HG03558 (cell line): Measurements from ENCODE around the gene INO80.

Source experiments
- ATAC-seq: cut with Tn5 transposase; IDR thresholded peaks from one replicate; pipeline ENCODE4 v1.9.1; 2021; ENCODE audit warnings: moderate number of reproducible peaks; ENCODE audit not compliant: unreplicated experiment; ENCODE audit errors: extremely low read depth

The INO80 gene

GRCh38 chr15:41011055-41011815, 104.8 kb downstream of the INO80 start:
- ATAC-seq: no peak

- ATAC-seq: no peak
Measured at GRCh38 chr15:41010345-41010744, 105.7 kb downstream of the INO80 start.

GRCh38 chr15:41006479-41006878, 109.6 kb downstream of the INO80 start:
- no peak for ATAC-seq

GRCh38 chr15:41004490-41004889, 111.6 kb downstream of the INO80 start:
- no peak for ATAC-seq

- no peak for ATAC-seq
Measured at GRCh38 chr15:41001524-41002214, 114.4 kb downstream of the INO80 start.

- no peak for ATAC-seq
Measured at GRCh38 chr15:40999190-40999589, 116.9 kb downstream of the INO80 start.

GRCh38 chr15:40995656-40996055, 120.4 kb downstream of the INO80 start:
- no peak for ATAC-seq

GRCh38 chr15:40992825-40993224, 123.3 kb downstream of the INO80 start:
- no peak for ATAC-seq

GRCh38 chr15:40992241-40992741, 123.8 kb downstream of the INO80 start:
- no peak for ATAC-seq

- ATAC-seq: no peak
Measured at GRCh38 chr15:40991355-40991754, 124.7 kb downstream of the INO80 start.

GRCh38 chr15:40990789-40991188, 125.3 kb downstream of the INO80 start:
- no peak for ATAC-seq

- ATAC-seq: no peak
Measured at GRCh38 chr15:40990080-40990479, 126.0 kb downstream of the INO80 start.

- no peak for ATAC-seq
Measured at GRCh38 chr15:40988156-40988555, 127.9 kb downstream of the INO80 start.

- ATAC-seq: no peak
Measured at GRCh38 chr15:40986820-40987219, 129.3 kb downstream of the INO80 start.

GRCh38 chr15:40985541-40986330, 130.3 kb downstream of the INO80 start:
- no peak for ATAC-seq

- ATAC-seq: no peak
Measured at GRCh38 chr15:40984964-40985363, 131.1 kb downstream of the INO80 start.

GRCh38 chr15:40984406-40984805, 131.7 kb downstream of the INO80 start:
- ATAC-seq: no peak

GRCh38 chr15:40982855-40983254, 133.2 kb downstream of the INO80 start:
- ATAC-seq: no peak

GRCh38 chr15:40981186-40981585, 134.9 kb downstream of the INO80 start:
- no peak for ATAC-seq

GRCh38 chr15:40978562-40978961, 137.5 kb downstream of the INO80 start:
- no peak for ATAC-seq

- ATAC-seq: no peak
Measured at GRCh38 chr15:40978141-40978540, 137.9 kb downstream of the INO80 start.
